ENCODE data around the gene INKA2.
"Not testable (repeated sequence)": the region's sequence is repeated elsewhere in the genome, so short reads cannot be mapped to it uniquely, and the experiment has no call there.

The INKA2 gene

DNA sequence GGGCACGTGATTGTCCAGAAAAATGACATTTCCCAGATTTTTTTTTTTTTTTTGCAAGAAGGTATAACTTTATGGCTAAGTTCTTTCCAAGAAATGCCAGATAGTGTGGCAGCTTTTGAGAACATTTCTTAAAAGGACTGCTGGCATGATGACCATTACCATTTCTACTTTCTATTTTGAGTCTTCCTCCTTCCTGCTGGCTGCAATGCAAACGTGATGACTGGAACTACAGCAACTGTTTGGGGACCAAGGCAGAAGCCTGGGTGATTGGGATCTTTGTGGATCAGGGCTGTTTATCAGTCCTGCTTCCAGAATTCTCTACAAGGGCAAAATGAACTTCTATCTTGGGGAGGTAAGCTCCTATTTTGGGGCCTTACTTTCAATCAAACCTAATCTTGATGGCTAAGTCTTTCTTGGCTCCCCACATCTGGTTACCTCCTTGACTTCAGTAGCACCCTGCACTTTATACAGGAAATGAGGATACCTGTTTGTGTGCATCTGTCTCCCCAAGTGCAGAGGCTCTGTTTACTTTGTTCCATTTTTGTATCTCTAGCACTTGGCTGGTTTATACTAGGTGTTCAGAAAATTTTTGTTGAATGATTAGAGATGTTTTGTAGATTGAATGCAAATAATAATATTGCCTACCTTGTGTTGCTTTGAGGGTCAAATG is 12.8 kb upstream of the INKA2 start:
- no peak for DNase-seq (ENCODE audit: low read depth in 2 of 2, low spot score in 1 of 2)

DNA sequence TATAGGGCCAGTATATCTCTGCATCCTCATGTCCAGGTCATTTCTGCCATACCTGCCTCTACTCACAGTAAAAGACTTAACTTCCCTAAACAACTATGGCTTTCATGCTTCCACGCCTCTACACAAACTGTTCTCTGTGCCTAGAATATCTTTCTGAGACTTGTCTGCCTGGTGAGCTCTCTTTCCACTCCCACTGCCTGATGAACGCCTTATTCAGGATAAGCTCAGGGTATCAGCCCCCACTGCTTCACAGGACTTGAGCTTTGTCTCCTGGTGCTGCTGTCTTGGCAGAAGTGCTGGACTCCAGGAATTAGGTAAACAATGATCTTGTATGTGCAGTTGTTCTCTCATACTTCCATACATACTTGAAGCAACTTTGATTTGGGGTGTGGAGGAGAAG is 11.7 kb upstream of the INKA2 start:
- DNase-seq (ENCODE audit: low read depth in 2 of 2, low spot score in 1 of 2) = no peak

DNA sequence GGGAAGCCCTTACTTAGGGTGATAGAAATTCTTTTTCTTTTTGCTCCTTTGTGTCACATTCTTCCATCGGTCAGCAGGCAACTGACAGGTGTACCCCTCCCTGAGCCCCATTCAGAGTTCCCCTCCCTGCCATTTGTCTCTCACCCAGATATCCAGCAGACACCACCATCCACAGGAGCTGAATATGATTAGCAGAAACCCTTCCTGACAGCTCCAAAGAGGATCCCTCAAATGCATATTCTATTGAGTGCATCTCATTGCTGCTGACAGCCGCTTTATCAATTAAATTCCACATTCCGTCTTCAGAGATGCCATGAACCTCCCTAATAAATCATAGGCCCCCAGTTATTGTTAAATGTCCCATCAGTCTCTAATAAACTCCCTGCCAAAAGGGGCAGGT is 10.4 kb upstream of the INKA2 start:
- no peak for DNase-seq (ENCODE audit: low read depth in 2 of 2, low spot score in 1 of 2)

DNA sequence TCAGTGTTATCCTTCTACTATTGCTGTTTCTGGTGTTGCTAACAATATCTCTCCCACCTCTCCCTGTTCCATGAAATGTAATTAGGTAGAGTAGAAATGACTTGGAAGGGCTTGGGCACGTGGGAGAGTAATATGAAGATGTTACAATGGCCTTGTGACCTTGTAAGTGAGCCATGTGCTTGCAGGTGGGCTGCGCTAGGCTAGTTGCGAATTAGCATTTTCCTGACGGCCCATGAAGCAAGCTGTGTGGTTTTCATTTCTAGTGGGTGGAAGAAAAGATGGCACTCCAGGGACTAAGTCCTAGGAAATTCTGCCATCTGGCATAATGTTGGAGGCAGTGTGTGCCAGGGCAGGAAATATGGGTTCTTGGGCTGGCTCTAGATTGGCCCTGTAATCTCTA is 8.8 kb upstream of the INKA2 start:
- DNase-seq (ENCODE audit: low read depth in 2 of 2, low spot score in 1 of 2) = no peak

DNA sequence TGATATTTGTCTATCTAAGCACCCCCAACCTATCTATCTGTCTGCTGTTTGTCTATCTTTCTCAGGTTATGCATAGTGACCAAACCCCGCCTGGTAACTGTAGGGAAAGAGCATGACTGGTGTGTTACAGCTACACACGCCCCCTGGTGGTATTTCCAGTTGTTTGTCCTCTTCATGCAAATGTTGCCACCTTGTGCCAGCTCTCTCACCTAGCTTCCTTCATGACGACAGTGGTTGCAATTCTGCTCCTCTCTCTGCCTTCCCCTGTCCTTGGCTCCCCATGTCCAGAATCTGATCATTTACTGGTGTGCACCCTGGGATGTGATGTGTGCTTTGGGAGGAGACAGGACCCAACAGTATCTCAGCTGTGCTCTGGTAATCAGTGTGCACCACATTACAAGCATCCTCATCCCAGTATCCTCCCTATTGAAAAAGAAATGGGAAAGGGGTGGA is 8.1 kb upstream of the INKA2 start:
- DNase-seq (ENCODE audit: low read depth in 2 of 2, low spot score in 1 of 2) = no peak

DNA sequence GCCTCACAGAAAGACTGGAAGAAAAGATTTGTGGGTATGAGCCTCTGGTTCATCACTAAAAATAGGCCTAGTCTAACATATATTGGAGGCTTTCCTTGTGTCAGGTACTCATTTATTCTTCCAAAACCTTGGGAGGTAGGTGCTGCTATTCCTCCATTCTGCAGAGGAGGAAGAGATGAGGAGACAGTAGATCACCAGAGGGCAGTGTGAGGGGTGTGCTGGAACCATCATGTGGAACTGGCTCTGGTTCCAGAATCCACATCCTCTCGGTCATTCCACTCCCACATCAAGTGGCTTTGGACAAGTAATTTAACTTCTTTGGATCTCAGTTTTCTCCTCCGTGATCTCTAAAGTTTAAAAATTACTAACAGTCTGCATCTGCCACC is 7.4 kb upstream of the INKA2 start:
- no peak for DNase-seq (ENCODE audit: low read depth in 2 of 2, low spot score in 1 of 2)

DNA sequence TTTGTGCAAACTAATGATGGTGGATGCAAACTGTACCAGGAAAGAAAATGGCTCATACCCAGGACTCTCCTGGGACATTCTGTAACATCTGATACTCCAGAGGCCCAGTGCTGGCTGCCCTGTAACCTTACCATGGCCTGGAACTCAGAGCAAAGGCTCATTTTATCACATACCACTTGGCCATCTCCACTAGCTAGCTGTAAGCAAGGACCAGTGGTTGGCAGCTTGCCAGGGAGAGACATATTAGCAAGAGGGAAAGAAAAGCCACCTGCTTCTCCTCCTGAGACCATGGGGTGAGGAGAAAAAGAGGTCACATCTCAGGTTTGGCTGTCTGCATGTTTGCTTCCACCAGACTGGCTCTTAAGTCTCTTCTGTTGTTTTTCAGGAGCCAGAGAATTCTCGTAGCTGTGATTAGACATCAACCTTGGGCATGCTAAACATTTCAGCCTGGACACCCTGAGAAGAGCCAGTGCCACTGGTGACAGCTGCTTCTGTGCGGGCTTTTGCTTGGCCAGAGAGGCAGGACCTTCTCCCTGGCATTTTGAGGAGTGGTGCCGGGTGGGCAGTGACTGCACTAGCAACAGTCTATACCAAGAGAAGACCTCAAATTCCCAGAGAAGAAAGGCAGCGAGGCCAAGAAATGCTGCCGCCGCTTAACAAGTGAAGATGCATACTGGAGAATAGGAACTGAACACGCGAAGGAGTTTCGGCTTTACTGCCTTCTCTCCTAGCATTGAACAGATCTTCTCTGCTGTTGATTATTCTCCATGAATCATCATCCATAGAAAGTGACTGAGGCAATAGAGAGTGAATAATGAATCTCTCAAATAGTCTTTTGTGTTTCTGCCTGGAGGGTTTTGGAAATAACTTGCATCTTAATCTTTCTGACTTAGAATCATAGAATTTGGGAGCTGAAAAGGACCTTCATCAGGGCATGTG is 6.7 kb upstream of the INKA2 start:
- DNase-seq (ENCODE audit: low read depth in 2 of 2, low spot score in 1 of 2) = no peak

DNA sequence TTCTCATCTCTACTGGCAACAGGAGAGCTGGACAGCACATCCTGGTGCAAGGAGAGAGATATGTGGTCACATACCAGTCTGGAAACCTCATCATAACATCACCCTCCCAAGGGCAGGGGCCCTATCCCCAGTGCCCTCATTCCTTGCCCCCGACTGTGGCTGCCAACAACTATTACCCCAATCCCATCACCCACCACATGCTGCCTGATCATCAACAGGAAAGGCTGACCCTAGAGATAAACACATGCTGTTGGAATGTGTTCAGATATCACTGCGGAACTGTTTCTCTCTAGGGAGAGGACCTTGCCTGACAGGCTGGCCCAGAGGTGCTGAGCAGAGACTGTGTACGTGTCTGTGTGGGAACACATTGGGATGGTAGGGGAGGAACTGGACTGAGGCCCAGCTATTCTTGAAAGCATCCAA is 4.5 kb upstream of the INKA2 start:
- DNase-seq (ENCODE audit: low read depth in 2 of 2, low spot score in 1 of 2) = no peak

DNA sequence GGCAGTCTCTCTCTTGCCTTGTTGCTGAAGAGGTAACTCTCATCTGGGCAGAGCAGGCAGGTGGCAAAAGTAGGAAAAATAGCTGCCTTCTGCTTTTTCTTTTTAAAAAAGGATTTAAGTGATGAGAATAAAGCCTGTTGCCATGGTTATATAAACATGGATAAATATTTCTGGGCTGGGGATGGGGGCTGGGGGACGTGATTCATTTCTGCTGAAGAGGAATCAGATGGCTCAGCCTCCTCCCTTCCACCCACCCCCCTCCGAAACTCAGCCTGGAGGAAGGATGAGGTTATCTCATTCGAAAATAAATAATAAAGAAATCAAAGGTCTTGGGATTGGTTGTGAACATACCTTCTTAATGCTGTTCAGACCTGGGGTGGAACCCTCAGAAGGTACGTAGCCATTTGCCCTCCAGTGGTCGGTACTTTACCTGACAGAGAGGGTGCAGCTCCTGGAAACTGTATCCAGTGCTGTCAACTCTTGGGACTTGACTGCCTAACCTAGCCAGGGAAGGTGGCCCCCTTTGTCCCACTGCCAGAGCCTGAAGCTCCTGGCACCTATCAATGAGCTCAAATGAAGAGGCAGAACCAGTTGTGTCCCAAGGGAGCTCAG is 3.8 kb upstream of the INKA2 start:
- DNase-seq (ENCODE audit: low read depth in 2 of 2, low spot score in 1 of 2) = no peak

DNA sequence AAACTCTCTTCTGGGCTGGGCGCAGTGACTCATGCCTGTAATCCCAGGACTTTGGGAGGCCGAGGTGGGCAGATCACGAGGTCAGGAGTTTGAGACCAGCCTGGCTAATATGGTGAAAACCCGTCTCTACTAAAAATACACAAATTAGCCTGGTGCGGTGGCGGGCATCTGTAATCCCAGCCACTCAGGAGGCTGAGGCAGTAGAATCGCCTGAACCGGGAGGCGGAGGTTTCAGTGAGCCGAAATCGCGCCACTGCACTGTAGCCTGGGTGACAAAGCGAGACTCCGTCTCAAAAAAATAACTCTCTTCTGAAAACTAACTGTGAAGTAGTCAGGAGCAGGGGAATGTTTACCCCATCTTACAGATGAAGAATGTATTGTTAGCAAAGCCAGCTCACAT is 3.1 kb upstream of the INKA2 start:
- DNase-seq (ENCODE audit: low read depth in 2 of 2, low spot score in 1 of 2) = not testable (repeated sequence)

DNA sequence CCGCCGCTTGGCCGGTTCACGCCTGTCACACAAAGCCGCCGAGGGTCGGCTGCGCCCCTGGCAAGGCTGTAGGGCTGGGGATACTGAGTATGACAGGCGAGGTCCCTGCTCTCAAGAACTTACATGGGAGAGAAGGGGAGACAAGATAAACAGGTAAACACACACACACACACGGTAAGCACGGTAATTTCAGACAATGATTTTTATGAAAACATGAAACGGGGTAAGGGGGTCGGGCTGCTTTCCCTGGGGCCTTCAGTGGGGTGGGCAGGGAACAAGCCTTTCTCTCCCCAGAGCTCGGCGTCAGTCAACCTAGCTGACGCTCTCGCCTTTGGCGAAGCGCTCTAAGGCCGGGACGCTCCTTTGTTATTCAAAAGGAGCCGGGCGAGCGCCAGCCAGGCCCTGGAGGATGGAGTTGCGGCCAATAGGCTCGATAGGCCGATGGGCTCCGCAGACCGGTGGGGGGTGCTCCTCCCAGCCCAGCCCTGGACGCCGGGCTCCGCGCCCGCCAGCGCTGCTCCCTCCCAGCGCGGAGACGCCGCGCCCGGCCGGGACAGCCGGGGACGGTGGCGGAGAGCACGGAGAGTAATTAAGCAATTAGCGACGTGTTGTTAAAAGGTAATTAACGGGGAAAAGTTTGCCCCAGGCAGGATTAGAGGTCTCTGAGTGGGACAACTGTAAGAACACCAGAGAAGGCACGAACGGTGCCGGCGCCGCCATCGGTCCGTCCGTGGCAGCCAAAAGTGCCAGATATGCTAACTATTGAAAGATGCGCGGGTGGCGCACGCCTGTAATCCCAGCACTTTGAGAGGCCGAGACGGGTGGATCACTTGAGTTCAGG is 950 bp upstream of the INKA2 start:
- no peak for DNase-seq (ENCODE audit: low read depth in 2 of 2, low spot score in 1 of 2)

DNA sequence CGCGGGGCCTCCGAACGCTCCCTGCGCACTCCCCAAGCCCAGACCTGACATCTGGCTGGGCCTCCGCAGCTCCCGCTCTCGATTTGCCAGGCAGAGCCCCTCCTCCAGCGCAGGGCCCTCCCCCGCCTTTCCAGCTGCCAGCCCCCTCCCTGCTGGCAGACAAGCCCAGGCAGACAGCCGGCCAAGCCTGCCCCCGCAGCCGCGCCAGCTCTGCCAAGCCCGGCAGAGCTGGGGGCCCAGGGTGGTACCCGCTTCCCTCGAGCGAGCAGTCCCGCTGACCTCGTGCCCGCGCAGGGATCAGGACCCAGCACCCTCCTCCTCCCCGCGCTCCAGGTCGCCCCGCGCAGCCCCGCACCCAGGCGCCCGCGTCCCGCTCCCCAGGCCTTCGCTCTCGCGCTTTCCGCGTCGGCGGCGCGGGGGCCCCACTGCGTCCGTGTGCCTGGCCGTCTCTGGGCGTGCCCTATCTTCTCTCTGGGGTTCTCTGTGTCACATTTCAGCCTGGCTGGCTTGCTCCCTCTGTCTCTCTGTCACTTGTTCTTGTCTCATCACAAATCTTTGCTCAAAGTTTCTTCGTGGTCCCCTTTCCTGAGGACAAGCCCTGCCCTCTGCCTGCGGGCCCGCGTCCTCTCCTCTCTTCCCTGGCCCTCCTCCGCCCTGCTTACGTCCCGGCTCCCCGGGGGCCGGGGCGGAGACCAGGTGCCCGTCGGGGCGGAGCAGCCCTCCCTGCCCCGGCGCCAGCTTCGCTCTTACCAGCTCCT is 580 bp downstream of the INKA2 start:
- no peak for DNase-seq (ENCODE audit: low read depth in 2 of 2, low spot score in 1 of 2)

DNA sequence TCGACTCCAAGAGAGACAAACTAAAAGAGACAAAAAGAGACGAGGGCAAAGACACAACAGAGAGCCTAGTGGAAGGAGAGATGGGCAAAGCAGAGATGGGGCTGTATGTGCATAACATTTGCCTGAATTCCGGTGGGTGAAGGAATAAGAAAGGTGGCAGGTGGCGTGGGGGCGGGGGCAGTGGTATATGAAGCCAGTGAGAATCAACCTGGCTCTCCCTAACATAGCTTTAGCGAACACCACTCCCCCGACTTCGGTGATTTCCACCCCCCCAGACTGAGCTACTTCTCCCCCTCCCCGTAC is 1.1 kb downstream of the INKA2 start:
- no peak for DNase-seq (ENCODE audit: low read depth in 2 of 2, low spot score in 1 of 2)

DNA sequence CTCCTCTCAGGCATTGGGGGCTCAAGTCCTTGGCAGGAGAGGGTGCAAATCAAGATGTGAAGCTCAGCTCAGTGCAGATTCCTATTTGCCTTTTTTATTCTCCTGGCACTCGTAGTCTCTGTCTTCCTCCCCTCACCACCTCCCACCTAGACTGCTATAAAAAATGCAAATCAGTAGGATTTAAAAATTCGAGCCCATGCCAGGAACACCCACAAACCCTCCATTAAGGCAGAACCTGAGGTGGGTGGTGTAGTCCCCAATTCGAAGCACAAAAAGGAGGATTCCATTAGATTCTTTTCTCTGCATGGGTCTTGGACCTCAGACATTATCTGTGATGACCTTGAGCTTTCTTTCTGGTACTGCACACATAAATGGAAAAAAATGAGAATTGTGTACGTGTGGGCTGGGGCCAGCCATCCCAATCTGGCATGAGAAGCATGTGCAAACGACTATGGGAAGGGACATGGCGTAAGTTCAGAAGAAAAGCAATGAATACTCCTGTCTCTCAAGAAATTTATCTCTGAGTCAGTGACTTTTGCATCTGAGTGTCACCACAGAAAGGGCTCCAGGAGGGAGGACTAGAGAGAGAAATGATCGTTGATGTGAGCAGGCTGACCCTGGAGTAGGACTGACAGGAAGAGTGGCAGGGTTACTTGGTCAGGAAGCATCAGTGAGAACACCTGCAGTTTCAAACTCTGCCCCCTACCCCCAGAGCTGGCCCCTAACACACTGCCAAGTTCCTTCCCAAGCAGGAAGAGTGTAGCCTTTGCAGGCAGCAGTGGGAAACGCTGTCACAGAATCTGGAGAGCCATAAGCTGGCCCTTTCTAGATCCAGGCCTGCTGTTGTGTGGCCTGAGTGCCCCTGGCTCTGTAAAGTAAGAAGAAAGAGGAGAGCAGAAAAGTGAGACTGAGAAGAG is 1.7 kb downstream of the INKA2 start:
- no peak for DNase-seq (ENCODE audit: low read depth in 2 of 2, low spot score in 1 of 2)

DNA sequence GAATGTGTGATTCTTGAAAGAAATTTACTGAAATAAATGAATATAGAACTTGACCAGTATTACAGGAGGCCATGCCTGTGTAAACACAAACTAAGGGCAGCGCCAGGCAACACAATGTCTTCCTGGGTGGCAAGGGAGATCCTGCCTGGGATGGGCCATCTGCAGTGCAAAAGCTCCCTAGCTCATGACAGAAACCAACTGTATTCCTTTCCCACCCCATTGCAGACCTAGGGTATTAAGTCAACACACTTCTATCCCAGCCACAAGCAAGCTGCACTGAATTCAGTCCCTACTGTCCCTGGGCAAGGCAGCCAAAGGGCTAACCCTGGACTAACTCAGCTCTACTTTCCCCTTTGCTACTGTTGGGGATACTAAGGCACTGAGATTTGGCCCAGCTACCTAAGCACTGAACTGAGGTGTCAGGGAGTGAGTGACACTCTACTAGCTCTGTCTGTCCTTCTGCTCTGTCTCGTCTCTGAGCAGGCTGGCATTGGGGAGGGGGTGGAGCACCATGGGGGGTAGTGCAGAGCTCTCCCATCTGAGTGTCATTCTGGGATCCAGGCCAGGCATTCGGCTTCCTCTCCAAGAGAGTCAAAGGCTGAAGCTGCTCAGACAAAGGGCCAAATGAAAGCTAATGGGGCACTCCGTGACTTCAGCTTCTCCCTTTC is 2.5 kb downstream of the INKA2 start:
- no peak for DNase-seq (ENCODE audit: low read depth in 2 of 2, low spot score in 1 of 2)

DNA sequence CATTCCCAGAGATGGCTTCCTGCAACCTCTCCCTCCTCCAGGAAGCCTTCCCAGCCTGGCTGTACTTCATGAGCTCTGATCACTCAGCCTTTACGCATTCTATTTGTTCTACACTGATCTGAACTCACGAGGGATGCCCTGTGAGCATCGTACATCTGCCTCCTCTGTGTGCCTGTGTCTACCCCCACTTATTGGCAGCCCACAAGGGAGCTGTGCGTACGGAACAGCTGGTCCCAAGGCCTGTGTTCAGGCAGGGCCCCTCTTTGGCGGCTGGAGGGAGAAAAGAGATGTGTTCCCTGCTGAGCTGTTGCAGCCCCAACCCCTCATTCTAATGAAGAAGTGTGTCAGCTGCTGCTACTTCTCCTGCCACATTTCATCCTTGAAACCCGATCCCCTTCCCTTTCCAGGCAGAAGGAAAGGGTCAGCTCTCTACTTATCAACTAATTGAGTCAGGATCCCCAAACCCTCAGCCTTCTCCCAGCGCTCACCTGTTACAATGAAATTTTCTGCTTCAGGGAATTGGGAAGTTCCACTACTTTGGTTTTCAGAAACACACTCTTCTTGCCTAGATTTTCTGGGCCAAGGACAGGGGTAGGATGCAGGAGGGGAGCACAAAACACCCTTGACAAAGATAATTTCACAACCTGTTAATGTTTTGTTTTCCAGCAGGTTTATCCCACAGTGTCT is 3.2 kb downstream of the INKA2 start:
- DNase-seq (ENCODE audit: low read depth in 2 of 2, low spot score in 1 of 2) = no peak

DNA sequence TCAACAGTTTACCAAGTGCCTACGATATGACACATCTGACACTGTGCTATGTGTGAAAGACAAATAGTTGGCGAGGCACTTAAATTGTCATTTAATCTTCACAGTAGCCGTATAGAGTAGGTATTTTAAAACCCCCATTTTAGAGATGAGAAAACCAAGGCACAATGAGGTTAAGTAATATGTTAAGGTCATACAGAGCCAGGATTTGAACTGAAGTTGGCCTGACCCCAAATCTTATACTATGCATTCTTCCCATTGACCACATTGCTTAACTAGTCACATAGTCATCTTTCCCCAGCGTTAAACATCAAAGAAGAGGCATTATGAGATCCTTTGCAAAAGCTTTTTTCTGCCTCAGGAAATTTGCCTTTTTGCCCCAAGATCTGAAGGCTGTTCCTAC is 3.9 kb downstream of the INKA2 start:
- no peak for DNase-seq (ENCODE audit: low read depth in 2 of 2, low spot score in 1 of 2)

DNA sequence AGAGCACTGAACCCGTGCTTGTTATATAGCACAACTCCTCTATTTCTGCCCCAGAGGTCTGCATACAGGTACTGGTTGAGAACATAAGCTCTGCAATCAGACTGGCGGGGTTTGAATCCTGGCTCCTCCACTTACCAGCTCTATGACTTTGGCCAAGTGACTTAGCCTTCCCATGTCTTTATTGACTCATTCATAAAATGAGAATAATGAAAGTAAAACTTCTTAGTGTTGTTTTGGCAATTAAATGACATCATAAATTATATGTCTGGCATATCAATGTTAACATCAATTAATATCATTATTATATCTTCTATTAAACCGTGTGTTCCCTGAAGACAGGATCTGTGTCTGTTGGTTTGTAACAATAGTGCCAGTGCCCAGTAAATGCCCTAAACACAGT is 4.3 kb downstream of the INKA2 start:
- DNase-seq (ENCODE audit: low read depth in 2 of 2, low spot score in 1 of 2) = no peak

DNA sequence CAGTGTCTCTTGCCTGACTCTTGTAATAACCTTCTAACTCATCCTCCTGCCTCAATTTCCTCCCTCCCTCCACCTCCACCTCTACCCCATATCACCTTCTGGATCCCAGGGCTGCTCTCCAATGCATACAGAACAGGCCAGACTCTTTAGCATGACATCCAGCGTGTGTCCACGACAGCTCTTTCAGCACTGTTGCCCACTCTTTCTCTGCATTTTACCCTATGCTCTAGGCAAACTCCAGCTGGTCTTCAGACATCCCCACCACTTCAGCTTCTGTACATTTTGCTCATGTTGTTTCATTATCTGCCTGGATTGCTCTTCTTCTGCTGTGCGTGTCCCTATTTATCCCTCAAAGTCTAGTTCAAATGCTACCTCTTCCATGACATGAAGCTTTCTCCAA is 4.8 kb downstream of the INKA2 start:
- no peak for DNase-seq (ENCODE audit: low read depth in 2 of 2, low spot score in 1 of 2)

All from stimulated activated CD8-positive, alpha-beta memory T cell treated with anti-CD3 and anti-CD28 coated beads, Interleukin-4, amount 100 ng/mL, for 1 hour (primary cell).